ENCODE results near the gene STXBP6. TPM values are rescaled to one million over a fixed set of nuclear protein-coding genes. Genes with fewer than 3 reads are reported as not detected.

Gene STXBP6
- total and polyA plus RNA-seq, 4 donors, result 0.05 to 10.5 (median 2.3) TPM

DNA sequence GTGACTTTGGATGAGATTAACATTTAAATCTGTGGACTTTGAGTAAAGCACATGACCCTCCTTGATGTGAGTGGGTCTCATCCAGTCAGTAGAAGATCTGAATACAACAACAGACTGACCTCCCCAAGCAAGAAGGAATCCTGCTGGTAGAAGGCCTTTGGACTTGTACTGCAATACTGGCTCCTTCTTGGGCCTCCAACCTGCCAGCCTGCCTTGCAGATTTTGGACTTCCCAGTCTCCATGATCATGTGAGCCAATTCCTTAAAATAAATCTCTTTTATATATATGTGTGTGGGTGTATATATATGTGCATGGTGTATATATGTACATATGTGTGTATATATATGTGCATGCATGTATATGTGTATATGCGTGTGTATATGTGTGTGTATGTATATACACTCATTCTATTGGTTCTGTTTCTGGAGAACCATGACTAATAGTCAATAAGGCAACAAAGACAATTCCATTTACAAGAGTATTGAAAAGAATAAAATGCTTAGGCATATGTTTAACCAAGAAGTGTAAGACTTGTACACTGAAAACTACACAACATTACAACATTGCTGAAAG, 183.8 kb downstream of the STXBP6 start:
- Histone ChIP-seq H3K27me3 (ENCODE audit: control insufficient read depth in 1 of 2, insufficient read depth in 2 of 2, low read length in 1 of 2) (no peaks in the 10 kb centered on the region), H3K36me3 (ENCODE audit: control insufficient read depth in 1 of 2, insufficient read depth in 2 of 2, low read length in 1 of 2) (no peaks in the 10 kb centered on the region), H3K4me3 (ENCODE audit: low read length in 2 of 2) (no peak overlapping the region), H3K4me1 (ENCODE audit: control insufficient read depth in 1 of 2, insufficient read depth in 2 of 2, low read length in 2 of 2) (no peaks in the 10 kb centered on the region), H3K27ac (ENCODE audit: low read depth in 1 of 2, low read length in 2 of 2) (no peak overlapping the region), H3K9me3 (ENCODE audit: control insufficient read depth, low read length) (no peaks in the 10 kb centered on the region)
- 93 to 95% methylated on average over 1 of the region's 1 CpG for WGBS, 2 donors
- DNase-seq, result no peak
- intact Hi-C loops (cut with DNase I), result no loop called here
- no peak for ATAC-seq (ENCODE audit: low FRiP score)

GRCh38 chr14:24863968-24864684, 185.8 kb downstream of the STXBP6 start:
- H3K4me1 ChIP-seq (ENCODE audit: control insufficient read depth in 1 of 2, insufficient read depth in 2 of 2, low read length in 2 of 2), result no peaks in the 10 kb centered on the region
- no peak overlapping the region for H3K27ac ChIP-seq (ENCODE audit: low read depth in 1 of 2, low read length in 2 of 2)
- H3K4me3 ChIP-seq (ENCODE audit: low read length in 2 of 2), result no peak overlapping the region
- WGBS, 2 donors, result 69 to 72% methylated on average over 7 of the region's 7 CpGs
- no peaks in the 10 kb centered on the region for H3K9me3 ChIP-seq (ENCODE audit: control insufficient read depth, low read length)
- H3K27me3 ChIP-seq (ENCODE audit: control insufficient read depth in 1 of 2, insufficient read depth in 2 of 2, low read length in 1 of 2), result no peaks in the 10 kb centered on the region
- ATAC-seq (ENCODE audit: low FRiP score) (no peak), DNase-seq (no peak)
- intact Hi-C loops (cut with DNase I), result no loop called here
- H3K36me3 ChIP-seq (ENCODE audit: control insufficient read depth in 1 of 2, insufficient read depth in 2 of 2, low read length in 1 of 2), result no peaks in the 10 kb centered on the region

- no peak for ATAC-seq (ENCODE audit: low FRiP score)
- WGBS, 2 donors, result 66 to 67% methylated on average over 4 of the region's 4 CpGs
- Histone ChIP-seq H3K27ac (ENCODE audit: low read depth in 1 of 2, low read length in 2 of 2) (no peak overlapping the region), H3K4me1 (ENCODE audit: control insufficient read depth in 1 of 2, insufficient read depth in 2 of 2, low read length in 2 of 2) (no peaks in the 10 kb centered on the region), H3K27me3 (ENCODE audit: control insufficient read depth in 1 of 2, insufficient read depth in 2 of 2, low read length in 1 of 2) (peaks cover 0 to 2% of the 10 kb centered on the region in 2 donors), H3K9me3 (ENCODE audit: control insufficient read depth, low read length) (no peaks in the 10 kb centered on the region), H3K4me3 (ENCODE audit: low read length in 2 of 2) (no peak overlapping the region), H3K36me3 (ENCODE audit: control insufficient read depth in 1 of 2, insufficient read depth in 2 of 2, low read length in 1 of 2) (no peaks in the 10 kb centered on the region)
- intact Hi-C loops (cut with DNase I), result no loop called here
- no peak for DNase-seq
Observed at GRCh38 chr14:24861083-24861630, 188.8 kb downstream of the STXBP6 start.

GRCh38 chr14:24859559-24859958, 190.4 kb downstream of the STXBP6 start:
- no peak overlapping the region for H3K4me3 ChIP-seq (ENCODE audit: low read length in 2 of 2)
- H3K9me3 ChIP-seq (ENCODE audit: control insufficient read depth, low read length), result no peaks in the 10 kb centered on the region
- no peaks in the 10 kb centered on the region for H3K36me3 ChIP-seq (ENCODE audit: control insufficient read depth in 1 of 2, insufficient read depth in 2 of 2, low read length in 1 of 2)
- ATAC-seq (ENCODE audit: low FRiP score) (no peak), DNase-seq (no peak)
- H3K27ac ChIP-seq (ENCODE audit: low read depth in 1 of 2, low read length in 2 of 2), result no peak overlapping the region
- H3K27me3 ChIP-seq (ENCODE audit: control insufficient read depth in 1 of 2, insufficient read depth in 2 of 2, low read length in 1 of 2), result peaks cover 0 to 2% of the 10 kb centered on the region in 2 donors
- WGBS, 2 donors, result 60 to 69% methylated on average over 5 of the region's 5 CpGs
- H3K4me1 ChIP-seq (ENCODE audit: control insufficient read depth in 1 of 2, insufficient read depth in 2 of 2, low read length in 2 of 2), result no peaks in the 10 kb centered on the region
- intact Hi-C loops (cut with DNase I), result no loop called here

DNA sequence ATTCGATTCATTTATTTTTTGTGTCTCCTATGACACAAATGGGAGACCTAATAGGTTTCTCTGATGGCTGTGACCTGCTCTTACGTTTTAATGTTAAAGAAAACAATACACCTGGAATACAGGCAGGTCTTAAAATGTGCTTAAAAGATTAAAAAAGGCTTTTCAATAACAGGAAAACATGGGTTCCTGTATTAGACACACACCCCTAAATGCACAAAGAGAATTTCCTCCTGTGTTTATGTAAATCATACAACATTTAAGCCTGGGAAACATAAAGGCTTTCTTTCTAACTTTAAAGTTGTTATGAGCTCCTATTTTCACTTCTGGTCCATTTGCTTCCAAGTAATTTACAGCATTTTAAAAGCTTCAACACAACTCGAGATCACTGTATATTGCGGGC, 191.3 kb downstream of the STXBP6 start:
- Histone ChIP-seq H3K36me3 (ENCODE audit: control insufficient read depth in 1 of 2, insufficient read depth in 2 of 2, low read length in 1 of 2) (no peaks in the 10 kb centered on the region), H3K4me3 (ENCODE audit: low read length in 2 of 2) (no peak overlapping the region), H3K27me3 (ENCODE audit: control insufficient read depth in 1 of 2, insufficient read depth in 2 of 2, low read length in 1 of 2) (peaks cover 0 to 2% of the 10 kb centered on the region in 2 donors), H3K27ac (ENCODE audit: low read depth in 1 of 2, low read length in 2 of 2) (no peak overlapping the region), H3K4me1 (ENCODE audit: control insufficient read depth in 1 of 2, insufficient read depth in 2 of 2, low read length in 2 of 2) (no peaks in the 10 kb centered on the region), H3K9me3 (ENCODE audit: control insufficient read depth, low read length) (no peaks in the 10 kb centered on the region)
- intact Hi-C loops (cut with DNase I), result no loop called here
- ATAC-seq (ENCODE audit: low FRiP score) (no peak), DNase-seq (no peak)
- WGBS, 2 donors, result 62 to 75% methylated on average over 4 of the region's 4 CpGs

GRCh38 chr14:24858052-24858451, 191.9 kb downstream of the STXBP6 start:
- no peak for DNase-seq
- Histone ChIP-seq H3K36me3 (ENCODE audit: control insufficient read depth in 1 of 2, insufficient read depth in 2 of 2, low read length in 1 of 2) (no peaks in the 10 kb centered on the region), H3K4me1 (ENCODE audit: control insufficient read depth in 1 of 2, insufficient read depth in 2 of 2, low read length in 2 of 2) (no peaks in the 10 kb centered on the region), H3K27ac (ENCODE audit: low read depth in 1 of 2, low read length in 2 of 2) (no peak overlapping the region), H3K9me3 (ENCODE audit: control insufficient read depth, low read length) (no peaks in the 10 kb centered on the region), H3K4me3 (ENCODE audit: low read length in 2 of 2) (no peak overlapping the region), H3K27me3 (ENCODE audit: control insufficient read depth in 1 of 2, insufficient read depth in 2 of 2, low read length in 1 of 2) (peaks cover 0 to 2% of the 10 kb centered on the region in 2 donors)
- intact Hi-C loops (cut with DNase I), result no loop called here
- 80 to 86% methylated on average over 4 of the region's 4 CpGs for WGBS, 2 donors
- no peak for ATAC-seq (ENCODE audit: low FRiP score)

DNA sequence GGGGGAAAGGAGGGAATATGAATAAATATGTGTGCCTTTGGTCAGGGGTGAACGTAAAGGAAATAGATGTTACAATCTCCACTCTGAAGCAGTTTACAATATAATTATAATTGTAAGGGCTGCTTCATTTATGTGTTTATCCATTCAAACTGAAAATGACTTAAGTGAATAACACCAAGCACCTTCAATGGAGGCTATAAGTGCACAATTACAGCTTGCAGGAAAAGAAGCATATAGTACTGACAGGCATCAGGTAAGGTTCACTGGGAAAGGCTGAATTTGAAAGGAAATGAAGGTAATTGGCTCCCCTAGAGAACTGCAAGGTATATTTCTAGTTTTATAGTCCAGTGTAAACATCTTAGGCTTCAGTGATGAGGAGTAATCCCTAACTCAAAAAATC, 192.7 kb downstream of the STXBP6 start:
- no peak for ATAC-seq (ENCODE audit: low FRiP score)
- Histone ChIP-seq H3K27ac (ENCODE audit: low read depth in 1 of 2, low read length in 2 of 2) (no peak overlapping the region), H3K4me3 (ENCODE audit: low read length in 2 of 2) (no peak overlapping the region), H3K4me1 (ENCODE audit: control insufficient read depth in 1 of 2, insufficient read depth in 2 of 2, low read length in 2 of 2) (no peaks in the 10 kb centered on the region), H3K9me3 (ENCODE audit: control insufficient read depth, low read length) (no peaks in the 10 kb centered on the region), H3K27me3 (ENCODE audit: control insufficient read depth in 1 of 2, insufficient read depth in 2 of 2, low read length in 1 of 2) (peaks cover 0 to 2% of the 10 kb centered on the region in 2 donors), H3K36me3 (ENCODE audit: control insufficient read depth in 1 of 2, insufficient read depth in 2 of 2, low read length in 1 of 2) (no peaks in the 10 kb centered on the region)
- intact Hi-C loops (cut with DNase I), result no loop called here
- no peak for DNase-seq
- WGBS, 2 donors, result 70 to 73% methylated on average over 1 of the region's 1 CpG

GRCh38 chr14:24853446-24853845, 196.5 kb downstream of the STXBP6 start:
- Histone ChIP-seq H3K36me3 (ENCODE audit: control insufficient read depth in 1 of 2, insufficient read depth in 2 of 2, low read length in 1 of 2) (no peaks in the 10 kb centered on the region), H3K27ac (ENCODE audit: low read depth in 1 of 2, low read length in 2 of 2) (no peak overlapping the region), H3K9me3 (ENCODE audit: control insufficient read depth, low read length) (no peaks in the 10 kb centered on the region), H3K4me1 (ENCODE audit: control insufficient read depth in 1 of 2, insufficient read depth in 2 of 2, low read length in 2 of 2) (no peaks in the 10 kb centered on the region), H3K27me3 (ENCODE audit: control insufficient read depth in 1 of 2, insufficient read depth in 2 of 2, low read length in 1 of 2) (peaks cover 0 to 2% of the 10 kb centered on the region in 2 donors), H3K4me3 (ENCODE audit: low read length in 2 of 2) (no peak overlapping the region)
- intact Hi-C loops (cut with DNase I), result no loop called here
- no peak for ATAC-seq (ENCODE audit: low FRiP score)
- no peak for DNase-seq
- 92 to 94% methylated on average over 2 of the region's 2 CpGs for WGBS, 2 donors
